DND-41 (cell line): ENCODE results near the gene ARIH2.
A peak's percentile ranks its signal among the peaks of the same experiment; 100 is the strongest.

Source experiments
- ATAC-seq: fragments of 200-7000 bp; cut with Tn5 transposase; 3 replicates; pipeline ENCODE4 v1.9.1; 2021; ENCODE audit warnings: low read depth; ENCODE audit not compliant: insufficient read depth
- DNase-seq: peaks from one replicate; pipeline ENCODE4 v3.0.0-alpha.2; 2020
- H2AFZ ChIP-seq: 2 replicates; pipeline ENCODE4 v1.6.0; 2012; ENCODE audit warnings: low read depth, low read length
- H3K27ac ChIP-seq: 2 replicates; pipeline ENCODE4 v1.5.1; 2012; ENCODE audit warnings: low read length, inconsistent platforms
- H3K27me3 ChIP-seq: fragments of 200-600 bp; sonication (generic); 2 replicates; pipeline ENCODE4 v1.6.0; 2012; ENCODE audit warnings: low read length, mild to moderate bottlenecking, inconsistent platforms; ENCODE audit not compliant: insufficient read depth, poor library complexity
- H3K36me3 ChIP-seq: 2 replicates; pipeline ENCODE4 v1.5.1; 2012; ENCODE audit warnings: low read length, inconsistent platforms; ENCODE audit not compliant: insufficient read depth
- H3K4me1 ChIP-seq: 2 replicates; pipeline ENCODE4 v1.5.1; 2012; ENCODE audit warnings: mild to moderate bottlenecking, low read length; ENCODE audit not compliant: insufficient read depth
- H3K4me2 ChIP-seq: 2 replicates; pipeline ENCODE4 v1.6.0; 2012; ENCODE audit warnings: mild to moderate bottlenecking, moderate library complexity, low read length, inconsistent platforms; ENCODE audit not compliant: insufficient read depth
- H3K4me3 ChIP-seq, 2 experiments: fragments of 200-600 bp in 1 of 2; shearing (Covaris generic) in 1 of 2; 2 replicates each; pipeline ENCODE4 v1.5.1; 2012 to 2016; ENCODE audit warnings: inconsistent platforms in 2 of 2, low read length in 2 of 2, mild to moderate bottlenecking in 2 of 2, low read depth in 1 of 2, moderate library complexity in 1 of 2
- H3K79me2 ChIP-seq: 2 replicates; pipeline ENCODE4 v1.6.0; 2012; ENCODE audit warnings: low read length, inconsistent platforms; ENCODE audit not compliant: insufficient read depth
- H3K9ac ChIP-seq: 2 replicates; pipeline ENCODE4 v1.6.0; 2012; ENCODE audit warnings: low read depth, mild to moderate bottlenecking, inconsistent platforms, low read length, moderate library complexity
- H3K9me3 ChIP-seq: 2 replicates; pipeline ENCODE4 v1.5.1; 2012; ENCODE audit warnings: low read length, moderate library complexity, mild to moderate bottlenecking, inconsistent platforms; ENCODE audit not compliant: insufficient read depth, severe bottlenecking
- H4K20me1 ChIP-seq: 2 replicates; pipeline ENCODE4 v1.6.0; 2012; ENCODE audit warnings: low read length; ENCODE audit not compliant: insufficient read depth
- EZH2 ChIP-seq: IDR thresholded peaks from 3 replicates; pipeline ENCODE4 v1.6.1; 2012; ENCODE audit warnings: borderline replicate concordance, low read depth, mild to moderate bottlenecking, moderate library complexity, low read length, inconsistent platforms; ENCODE audit not compliant: severe bottlenecking
- TF ChIP-seq, protein P1 (sequence below): IDR thresholded peaks from 2 replicates; pipeline ENCODE4 v1.5.1; 2012; ENCODE audit warnings: borderline replicate concordance, low read length, moderate library complexity, mild to moderate bottlenecking; ENCODE audit not compliant: poor library complexity, severe bottlenecking; ENCODE audit errors: extremely low read depth

Gene ARIH2

GRCh38 chr3:49026536-49026935, 107.9 kb downstream of the ARIH2 start:
- Histone ChIP-seq H3K4me2 (peak overlapping the region; percentile 31; the same call in 1 of the 2 replicates), H3K4me3 (no peak overlapping the region), H4K20me1 (peaks cover 21% of the 10 kb centered on the region; the same call in 1 of the 2 replicates), H3K9ac (no peak overlapping the region), H3K36me3 (peaks cover 78% of the 10 kb centered on the region), H3K9me3 (no peaks in the 10 kb centered on the region), H3K27me3 (no peaks in the 10 kb centered on the region), H3K79me2 (peaks cover 73% of the 10 kb centered on the region), H3K27ac (no peak overlapping the region), H3K4me1 (peaks cover 72% of the 10 kb centered on the region), H2AFZ (no peak overlapping the region)
- DNase-seq (no peak), ATAC-seq (no peak)
- TF ChIP-seq, protein P1, sequence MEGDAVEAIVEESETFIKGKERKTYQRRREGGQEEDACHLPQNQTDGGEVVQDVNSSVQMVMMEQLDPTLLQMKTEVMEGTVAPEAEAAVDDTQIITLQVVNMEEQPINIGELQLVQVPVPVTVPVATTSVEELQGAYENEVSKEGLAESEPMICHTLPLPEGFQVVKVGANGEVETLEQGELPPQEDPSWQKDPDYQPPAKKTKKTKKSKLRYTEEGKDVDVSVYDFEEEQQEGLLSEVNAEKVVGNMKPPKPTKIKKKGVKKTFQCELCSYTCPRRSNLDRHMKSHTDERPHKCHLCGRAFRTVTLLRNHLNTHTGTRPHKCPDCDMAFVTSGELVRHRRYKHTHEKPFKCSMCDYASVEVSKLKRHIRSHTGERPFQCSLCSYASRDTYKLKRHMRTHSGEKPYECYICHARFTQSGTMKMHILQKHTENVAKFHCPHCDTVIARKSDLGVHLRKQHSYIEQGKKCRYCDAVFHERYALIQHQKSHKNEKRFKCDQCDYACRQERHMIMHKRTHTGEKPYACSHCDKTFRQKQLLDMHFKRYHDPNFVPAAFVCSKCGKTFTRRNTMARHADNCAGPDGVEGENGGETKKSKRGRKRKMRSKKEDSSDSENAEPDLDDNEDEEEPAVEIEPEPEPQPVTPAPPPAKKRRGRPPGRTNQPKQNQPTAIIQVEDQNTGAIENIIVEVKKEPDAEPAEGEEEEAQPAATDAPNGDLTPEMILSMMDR: no peak
- no peak for TF ChIP-seq EZH2

DNA sequence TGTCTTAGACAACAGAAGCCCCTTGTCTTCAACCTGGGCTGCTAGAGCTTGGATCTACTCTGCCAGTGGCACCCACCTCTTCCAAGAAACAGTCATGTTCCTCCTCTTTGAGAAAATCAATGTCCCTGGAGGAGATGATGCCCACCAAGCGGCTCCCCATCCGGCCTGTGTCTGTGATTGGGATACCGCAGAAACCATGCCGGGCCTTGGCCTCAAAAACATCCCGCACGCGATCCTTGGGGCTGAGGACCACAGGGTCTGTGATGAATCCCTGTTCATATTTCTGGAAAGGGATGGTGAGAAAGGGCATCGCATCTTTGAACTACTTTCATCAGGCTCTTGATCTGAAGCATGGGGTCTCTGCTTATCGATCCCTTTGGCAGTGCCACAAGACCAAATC, 109.0 kb downstream of the ARIH2 start:
- H3K4me3 ChIP-seq: peak overlapping the region in 1 of 2 experiments; percentile 79; a peak in 2 of 4 replicates
- peaks cover 68% of the 10 kb centered on the region for H3K4me1 ChIP-seq

DNA sequence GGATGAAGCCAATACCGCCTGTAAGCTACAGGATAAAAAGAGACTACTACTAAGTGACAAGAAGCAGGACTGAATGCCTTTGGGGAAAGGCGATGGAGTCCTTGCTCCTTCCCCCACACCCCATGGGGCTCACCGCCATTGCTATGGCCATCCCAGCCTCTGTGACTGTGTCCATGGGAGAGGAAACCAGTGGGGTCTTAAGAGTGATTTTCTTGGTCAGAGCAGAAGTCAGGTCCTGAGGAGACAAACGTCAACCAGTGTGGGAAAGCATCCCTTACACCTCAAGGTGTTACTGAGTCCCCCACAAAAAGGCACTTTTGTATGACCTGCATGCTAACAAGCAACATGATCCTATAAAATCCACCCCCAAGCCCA, 109.6 kb downstream of the ARIH2 start:
- H3K27me3 ChIP-seq: no peaks in the 10 kb centered on the region
- H3K9me3 ChIP-seq: no peaks in the 10 kb centered on the region
- H3K4me3 ChIP-seq: peak overlapping the region; percentile 67 to 79; a peak in 3 of 4 replicates
- ATAC-seq (no peak), DNase-seq (no peak)
- peaks cover 17% of the 10 kb centered on the region; the same call in 1 of the 2 replicates for H4K20me1 ChIP-seq
- peak overlapping the region; percentile 88 for H3K27ac ChIP-seq
- H3K36me3 ChIP-seq: peaks cover 82% of the 10 kb centered on the region
- peak overlapping the region; percentile 87 for H3K9ac ChIP-seq
- H3K4me1 ChIP-seq: peaks cover 62% of the 10 kb centered on the region
- peaks cover 59% of the 10 kb centered on the region for H3K79me2 ChIP-seq
- H2AFZ ChIP-seq: no peak overlapping the region
- H3K4me2 ChIP-seq: peak overlapping the region; percentile 86
- no peak for TF ChIP-seq EZH2
- TF ChIP-seq, protein P1: no peak

More for the DNA sequence above, 109.0 kb downstream of the ARIH2 start:
- ATAC-seq (no peak), DNase-seq (no peak)
- no peak overlapping the region for H2AFZ ChIP-seq
- H4K20me1 ChIP-seq: peaks cover 18% of the 10 kb centered on the region; the same call in 1 of the 2 replicates
- TF ChIP-seq EZH2: no peak
- TF ChIP-seq, protein P1: no peak
- H3K27me3 ChIP-seq: no peaks in the 10 kb centered on the region
- H3K27ac ChIP-seq: peak overlapping the region; percentile 88
- peak overlapping the region; percentile 87 for H3K9ac ChIP-seq
- H3K9me3 ChIP-seq: no peaks in the 10 kb centered on the region
- H3K36me3 ChIP-seq: peaks cover 82% of the 10 kb centered on the region
- peak overlapping the region; percentile 86 for H3K4me2 ChIP-seq
- H3K79me2 ChIP-seq: peaks cover 65% of the 10 kb centered on the region
